ENCODE results near the gene GIMD1.
"Not testable (repeated sequence)": the region's sequence is repeated elsewhere in the genome, so short reads cannot be mapped to it uniquely, and the experiment has no call there.

The GIMD1 gene

DNA sequence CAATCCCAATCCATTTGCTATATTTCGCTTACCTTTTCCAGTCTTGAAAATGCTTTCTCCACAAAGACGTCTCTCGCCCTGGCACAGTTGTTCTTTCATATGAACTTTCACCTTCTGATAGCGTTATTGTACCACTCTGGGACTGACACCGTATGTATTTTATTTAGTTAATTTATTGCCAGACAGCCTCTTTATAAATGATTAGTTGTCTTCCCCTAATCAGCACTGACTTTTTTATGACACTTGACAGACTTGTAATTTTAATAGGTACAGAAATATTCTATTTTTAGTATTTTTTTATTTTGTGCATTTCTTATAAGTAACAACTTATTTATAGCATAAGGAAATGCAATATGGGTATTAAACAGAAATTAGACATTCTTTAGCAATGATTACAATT lies at the start of gene GIMD1:
Gene GIMD1, minus strand, starts transcription at position 101 of the 400 bp plus-strand sequence. CDS start 1,343 bp downstream, outside the sequence.
- DNase-seq: no peak

DNA sequence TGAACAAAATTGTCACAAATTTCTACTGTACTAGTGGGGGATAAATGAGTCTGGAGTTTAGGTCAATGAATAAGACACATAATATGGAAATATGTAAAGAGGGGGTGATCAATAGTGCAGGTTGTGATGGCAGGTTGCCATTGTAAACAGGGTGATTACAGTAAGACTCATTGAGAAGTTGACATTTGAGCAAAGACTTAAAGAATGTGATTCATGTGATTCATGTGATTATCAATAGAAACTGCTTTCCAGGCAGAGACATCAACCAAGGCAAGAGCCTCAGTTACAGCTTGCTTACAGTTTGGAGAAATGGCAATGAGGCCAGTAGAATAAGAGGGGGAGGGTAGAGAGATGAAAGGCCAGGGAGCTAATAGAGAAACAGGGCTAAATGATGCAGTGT lies 45.8 kb upstream of the GIMD1 start:
- DNase-seq: no peak

DNA sequence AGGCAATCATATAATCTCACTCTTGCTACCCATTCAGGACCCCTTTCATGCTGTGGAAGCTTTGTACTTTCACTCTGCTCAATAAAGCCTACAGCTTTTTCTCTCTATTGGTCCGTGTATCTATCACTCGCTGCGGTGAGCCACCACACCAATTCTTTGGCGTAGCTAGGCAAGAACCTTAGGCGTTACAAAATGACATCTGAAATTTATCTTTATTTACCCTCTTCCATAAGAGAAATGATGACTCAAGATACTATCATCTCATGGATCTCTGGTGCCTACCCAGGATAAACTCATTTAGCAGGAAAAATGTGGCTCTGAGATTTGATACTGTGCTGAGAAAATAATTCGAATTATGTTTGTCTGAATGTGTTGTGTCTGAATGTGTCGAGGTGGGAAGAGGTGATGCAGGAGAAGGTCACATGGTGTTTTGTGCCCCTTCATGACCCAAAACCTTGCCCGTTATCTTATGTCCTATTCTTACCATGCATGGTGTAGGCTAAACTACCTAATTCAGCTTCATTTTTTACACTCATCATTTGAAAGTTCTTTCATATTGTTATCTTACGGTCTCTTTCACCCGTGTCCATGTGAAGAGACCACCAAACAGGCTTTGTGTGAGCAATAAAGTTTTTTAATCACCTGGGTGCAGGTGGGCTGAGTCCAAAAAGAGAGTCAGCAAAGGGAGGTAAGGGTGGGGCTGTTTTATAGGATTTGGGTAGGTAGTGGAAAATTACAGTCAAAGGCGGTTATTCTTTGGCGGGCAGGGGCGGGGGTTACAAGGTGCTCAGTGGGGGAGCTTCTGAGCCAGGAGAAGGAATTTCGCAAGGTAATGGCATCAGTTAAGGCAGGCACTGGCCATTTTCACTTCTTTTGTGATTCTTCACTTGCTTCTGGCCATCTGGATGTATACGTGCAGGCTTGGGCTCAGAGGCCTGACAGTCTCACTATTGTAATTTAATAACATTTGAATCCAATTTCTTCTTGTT lies 41.6 kb upstream of the GIMD1 start:
- no peak for DNase-seq

DNA sequence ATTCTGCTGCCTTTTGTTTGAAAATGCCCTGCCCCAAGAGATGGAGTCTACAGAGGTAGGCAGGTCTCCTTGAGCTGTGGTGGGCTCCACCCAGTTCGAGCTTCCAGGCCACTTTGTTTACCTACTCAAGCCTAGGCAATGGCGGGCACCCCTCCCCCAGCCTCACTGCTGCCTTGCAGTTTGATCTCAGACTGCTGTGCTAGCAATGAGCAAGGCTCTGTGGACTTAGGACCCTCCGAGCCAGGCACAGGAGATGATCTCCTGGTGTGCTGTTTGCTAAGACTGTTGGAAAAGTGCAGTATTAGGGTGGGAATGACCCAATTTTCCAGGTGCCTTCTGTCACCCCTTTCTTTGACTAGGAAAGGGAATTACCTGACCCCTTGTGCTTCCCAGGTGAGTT lies 39.4 kb upstream of the GIMD1 start:
- not testable (repeated sequence) for DNase-seq

DNA sequence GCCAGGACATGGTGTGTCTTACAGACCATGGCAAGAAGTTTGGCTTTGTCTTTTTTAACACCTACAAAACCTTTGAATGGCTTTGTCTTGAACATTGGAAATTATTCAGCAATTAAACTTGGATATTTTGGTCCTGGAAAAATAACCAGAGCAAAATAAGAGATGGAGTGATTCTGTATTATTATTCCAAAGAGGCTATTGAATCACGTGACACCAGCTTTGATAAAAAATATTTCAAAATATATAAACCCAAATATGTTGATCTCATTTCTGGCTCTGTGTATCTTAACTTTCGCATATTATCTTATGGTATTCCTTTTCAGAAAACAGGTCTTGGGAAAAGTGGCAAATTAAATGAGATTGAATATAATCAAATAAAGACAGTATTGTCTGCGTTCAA lies 32.6 kb upstream of the GIMD1 start:
- DNase-seq: no peak

DNA sequence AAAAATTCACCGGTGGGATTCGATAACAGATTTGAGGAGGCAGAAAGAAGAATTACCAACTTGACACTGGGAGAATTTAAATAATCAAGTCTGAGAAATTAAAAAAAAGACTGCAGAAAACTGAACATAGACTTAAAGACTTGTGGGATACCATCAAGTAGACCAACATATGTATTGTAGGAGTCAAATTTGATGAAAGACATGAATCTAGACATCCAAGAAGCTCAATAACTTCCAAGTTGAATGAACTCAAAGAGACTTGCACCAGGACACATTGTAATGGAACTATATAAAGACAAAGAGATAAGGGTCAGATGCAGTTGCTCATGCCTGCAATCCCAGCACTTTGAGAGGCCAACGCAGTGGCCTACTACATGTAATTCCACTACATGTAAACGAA lies 30.3 kb upstream of the GIMD1 start:
- not testable (repeated sequence) for DNase-seq

DNA sequence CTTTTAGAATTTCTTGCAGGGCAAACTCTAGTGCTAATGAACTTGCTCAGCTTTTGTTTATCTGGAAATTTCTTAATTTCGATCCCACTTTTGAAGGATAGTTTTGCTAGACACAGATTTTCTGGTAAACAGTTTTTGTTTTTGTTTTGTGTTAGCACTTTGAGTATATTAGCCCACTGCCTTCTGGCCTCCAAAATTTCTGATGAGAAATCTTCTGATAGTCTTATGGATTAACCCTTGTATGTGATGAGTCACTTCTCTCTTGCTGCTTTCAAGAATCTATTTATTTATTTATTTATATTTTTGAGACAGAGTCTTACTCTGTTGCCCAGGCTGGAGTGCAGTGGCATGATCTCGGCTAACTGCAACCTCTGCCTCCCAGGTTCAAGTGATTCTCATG lies 27.0 kb upstream of the GIMD1 start:
- no peak for DNase-seq

DNA sequence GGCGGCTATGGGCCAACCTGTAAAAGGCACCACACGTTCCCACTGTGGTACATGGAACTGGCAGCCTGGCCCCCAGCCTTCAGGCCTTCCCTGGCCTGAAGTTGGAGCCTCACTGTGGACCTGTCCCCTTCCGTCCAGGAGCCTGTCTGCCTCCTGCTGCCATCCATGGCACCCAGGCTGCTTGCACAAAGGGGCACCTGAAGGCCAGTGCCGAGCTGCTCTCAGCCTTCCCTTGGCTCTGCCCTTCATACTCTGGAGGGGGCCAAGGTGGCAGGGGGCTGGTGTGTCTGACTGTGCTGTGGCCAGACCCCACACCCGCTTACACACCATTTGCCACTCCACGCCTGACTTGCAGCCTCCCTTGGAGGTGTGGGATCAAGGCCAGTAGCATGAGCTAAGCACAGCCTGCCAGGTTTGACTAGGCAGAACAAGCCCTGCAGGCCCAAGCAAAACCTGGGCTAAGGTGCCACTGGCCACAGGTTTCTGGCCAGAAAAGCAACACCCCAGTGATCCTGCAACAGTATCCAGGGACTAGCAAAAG lies 17.3 kb upstream of the GIMD1 start:
- DNase-seq: no peak

DNA sequence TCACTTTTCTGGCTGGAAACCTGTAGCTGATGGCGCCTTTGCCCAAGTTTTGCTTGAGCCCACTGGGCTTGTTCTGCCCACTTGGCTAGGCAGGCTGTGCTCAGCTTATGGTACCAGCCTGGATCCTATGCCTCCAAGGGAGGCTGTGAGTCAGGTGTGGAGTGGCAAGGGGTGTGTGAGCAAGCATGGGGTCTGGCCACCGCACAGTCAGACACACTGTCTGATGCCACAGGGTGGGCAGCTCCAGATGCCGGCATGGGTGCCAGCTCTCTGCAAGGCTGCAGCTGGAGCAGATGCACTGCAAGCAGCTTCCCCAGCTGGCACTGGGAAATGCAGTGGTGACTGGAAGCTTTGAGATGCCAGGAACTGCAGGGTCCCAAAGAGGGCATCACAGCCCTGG lies 16.3 kb upstream of the GIMD1 start:
- no peak for DNase-seq

DNA sequence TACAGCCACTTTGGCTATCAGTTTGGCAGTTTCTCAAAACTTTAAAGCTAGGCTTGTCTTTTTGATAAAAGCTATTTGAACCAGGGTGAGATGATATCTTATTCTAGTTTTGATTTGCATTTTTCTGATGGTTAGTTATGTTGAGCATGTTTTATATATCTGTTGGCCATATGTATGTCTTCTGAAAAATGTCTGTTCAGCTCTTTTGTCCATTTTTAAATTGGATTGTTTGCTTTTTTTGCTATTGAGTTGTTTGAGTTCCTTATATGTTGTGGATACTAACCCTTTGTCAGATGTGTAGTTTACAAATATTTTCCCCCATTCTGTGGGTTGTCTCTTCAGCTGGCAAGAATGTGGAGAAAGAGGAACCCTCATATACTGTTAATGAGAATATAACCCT lies 11.6 kb upstream of the GIMD1 start:
- no peak for DNase-seq

DNA sequence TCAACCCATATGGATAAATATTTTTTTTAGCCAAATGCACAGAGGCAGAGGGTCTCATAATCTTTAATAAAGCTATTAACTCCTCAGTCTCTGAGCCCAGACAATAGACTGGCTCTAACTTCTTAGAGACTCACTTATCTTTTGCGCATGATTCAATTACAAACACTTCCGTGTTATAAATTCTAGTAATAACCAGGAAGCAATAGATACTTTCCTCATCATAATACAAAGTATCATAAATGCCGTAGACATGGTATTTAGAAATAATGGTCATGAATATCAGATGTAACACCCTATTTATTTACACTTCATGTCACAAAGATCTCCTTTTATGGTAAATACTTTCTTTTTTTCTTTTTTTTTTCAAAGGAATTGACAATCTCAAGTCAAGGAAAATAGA lies 4.4 kb upstream of the GIMD1 start:
- DNase-seq: no peak

DNA sequence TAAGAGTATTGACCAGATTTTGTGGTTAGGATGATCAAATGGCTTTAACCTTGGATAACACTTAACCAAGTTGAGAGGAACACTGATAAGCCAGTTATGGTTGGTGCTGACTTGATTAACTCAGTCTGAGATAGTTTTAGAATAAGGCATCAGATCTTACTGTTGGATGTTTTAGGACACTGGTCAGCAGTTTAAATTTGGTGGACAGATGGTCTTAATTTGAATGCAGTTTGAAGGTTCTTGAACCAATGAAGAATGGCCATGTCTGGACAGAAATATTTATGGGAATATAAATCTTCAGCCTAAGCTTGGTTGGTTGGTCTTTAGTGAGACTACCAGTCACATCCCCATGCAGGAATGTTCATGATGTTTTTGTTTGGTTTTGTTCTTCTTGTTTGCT lies 2.6 kb upstream of the GIMD1 start:
- DNase-seq: no peak

DNA sequence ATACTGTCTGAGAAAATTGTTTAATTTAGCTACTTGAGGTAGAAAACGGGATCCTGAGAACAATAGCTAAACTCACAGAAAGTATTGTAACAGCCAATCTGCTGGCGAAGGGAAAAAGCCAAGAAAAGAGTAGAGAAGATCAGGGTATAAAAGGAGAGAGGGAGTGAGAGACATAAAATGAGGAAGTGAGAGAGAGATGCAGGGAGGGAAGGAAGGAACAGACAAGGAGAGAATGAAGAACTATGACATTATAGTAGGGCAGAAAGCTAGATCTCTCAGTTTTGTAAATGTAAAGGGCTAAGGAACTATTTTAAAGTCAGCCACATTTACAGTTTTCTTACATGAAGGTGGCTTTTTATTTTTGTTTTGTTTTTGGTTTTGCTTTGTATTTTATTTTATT lies 1.6 kb upstream of the GIMD1 start:
- DNase-seq: no peak

DNA sequence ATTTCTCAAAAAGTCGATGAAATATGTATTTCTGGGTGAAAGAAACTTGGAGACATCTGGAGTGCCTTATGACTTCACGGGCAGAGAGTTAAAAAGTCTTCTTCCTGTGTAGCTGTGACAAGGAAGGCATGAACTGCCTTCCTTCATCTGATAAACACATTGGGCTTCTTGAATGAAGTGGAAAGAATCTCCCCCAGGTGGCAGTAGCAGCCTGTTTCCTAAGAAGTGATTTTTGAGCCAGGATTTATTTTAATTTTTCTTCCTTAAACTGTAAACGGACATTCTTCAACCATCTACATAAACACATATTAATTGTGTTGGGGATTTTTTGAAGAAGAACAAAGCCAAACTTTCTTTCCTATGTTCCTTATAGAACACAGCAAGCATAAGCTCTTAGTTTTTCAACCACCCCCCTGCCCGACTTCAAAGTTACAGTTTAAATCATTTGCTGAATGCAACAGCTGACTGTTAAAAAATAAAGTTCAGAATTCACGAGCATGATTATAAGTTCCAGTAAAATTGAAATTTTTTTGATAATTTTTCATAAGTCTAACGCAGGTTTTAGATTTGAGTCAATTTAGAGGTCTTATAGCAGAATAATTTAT lies 980 bp upstream of the GIMD1 start:
- no peak for DNase-seq

DNA sequence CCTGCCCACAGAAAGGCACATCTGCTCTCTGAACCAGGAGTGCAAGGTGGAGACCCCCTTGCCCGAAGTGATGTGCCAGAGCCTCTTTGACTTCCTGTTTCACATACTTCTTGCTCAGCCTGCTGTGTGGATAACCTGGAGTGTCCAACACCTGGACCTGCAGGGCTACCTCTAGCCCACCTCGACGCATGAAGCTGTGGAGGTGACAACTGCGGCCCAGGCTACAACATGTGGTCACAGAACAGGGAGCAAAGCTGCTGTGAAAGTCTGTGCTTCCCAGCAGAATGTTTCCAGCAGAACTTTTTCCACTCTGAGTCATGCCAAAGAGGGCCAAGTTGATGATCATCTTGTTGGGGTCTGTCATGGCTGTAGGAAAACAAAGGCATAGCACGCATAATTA lies 1.5 kb downstream of the GIMD1 start:
- DNase-seq: no peak

DNA sequence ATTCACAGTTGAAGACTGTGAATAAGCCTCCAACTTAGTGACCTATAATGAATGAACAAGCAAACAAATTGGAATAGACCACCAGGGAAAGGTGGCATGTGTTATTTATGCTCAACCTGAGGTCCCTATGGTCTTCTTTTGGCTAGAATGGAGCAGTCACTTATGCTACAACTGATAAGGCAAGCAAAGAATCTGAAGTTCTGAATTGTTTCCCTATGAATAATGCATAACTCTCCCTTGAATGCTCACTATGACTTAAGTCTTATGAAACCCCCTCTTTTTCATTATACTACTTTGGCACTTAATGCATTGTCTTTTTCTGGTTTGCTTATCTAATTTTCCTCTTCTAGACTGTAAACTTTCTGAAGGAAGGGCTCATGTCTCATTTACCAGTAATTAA lies 2.6 kb downstream of the GIMD1 start:
- no peak for DNase-seq

DNA sequence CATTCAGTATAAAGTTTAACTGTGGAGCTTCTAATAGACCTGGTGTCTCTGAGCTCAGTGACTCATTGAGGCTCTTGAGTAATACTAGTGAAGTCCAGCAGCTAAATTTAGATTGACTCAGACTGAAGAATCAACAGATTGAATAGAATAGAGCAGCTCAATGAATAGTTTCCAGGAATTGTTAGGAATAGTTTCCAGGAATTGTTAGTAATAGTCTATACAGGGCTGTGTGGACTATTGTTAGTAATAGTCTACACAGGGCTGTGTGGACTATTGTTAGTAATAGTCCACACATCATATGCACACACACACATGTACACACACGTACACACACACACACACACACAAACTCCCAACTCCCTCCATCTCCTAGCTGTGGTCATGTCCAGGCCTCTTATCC lies 3.0 kb downstream of the GIMD1 start:
- no peak for DNase-seq

DNA sequence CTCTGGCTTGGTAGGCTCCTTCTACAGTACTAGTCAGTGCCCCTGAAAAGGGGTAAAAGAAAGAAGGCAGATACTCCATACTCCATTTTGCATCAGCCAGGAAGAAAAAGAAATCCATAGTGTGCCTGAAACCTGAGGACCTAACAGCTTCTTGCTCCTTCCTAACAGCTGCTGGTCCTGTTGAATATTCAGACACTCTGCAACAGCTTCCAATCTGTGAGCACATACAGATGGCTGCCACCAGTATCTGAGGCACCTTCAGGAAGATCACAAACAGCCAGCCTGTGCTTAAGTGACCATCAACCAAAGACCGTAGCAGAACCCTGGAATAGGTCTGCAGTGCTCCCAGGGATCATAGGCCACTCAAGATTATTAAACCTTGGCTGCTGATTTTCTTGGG lies 4.3 kb downstream of the GIMD1 start:
- DNase-seq: no peak

DNA sequence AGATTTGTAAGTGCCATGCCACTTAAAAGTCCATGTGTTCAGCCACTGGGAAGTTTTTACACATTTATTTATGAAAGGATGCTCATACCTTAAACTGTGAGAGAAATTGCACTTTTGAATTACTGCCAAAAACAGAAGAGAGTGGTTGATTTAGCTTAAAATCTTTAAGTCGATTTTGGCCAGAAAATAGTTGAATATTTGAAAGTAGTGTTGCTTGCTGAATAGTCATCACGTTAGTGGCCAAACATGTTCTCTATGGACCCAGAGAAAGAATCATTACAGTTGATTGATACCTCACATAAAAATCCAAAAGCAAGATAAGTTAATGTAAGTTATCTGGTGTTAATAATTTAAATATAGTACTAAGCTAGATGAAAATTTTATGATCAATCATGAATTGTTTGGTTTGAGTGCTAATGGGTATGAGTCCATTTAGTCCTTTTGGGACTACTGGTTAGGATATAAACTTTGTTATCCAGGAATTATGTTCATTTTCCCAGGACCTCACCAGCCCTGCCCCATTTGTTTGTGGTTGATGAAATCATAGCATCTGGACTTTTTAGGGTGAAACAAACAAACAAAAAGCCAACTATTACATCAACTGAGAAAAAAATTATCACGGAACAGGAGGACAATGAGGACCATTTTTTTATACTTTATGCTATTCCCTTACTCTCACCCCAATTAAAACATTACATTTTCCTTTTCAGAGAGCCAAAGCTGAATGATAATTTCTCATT lies 6.3 kb downstream of the GIMD1 start:
- DNase-seq: no peak

DNA sequence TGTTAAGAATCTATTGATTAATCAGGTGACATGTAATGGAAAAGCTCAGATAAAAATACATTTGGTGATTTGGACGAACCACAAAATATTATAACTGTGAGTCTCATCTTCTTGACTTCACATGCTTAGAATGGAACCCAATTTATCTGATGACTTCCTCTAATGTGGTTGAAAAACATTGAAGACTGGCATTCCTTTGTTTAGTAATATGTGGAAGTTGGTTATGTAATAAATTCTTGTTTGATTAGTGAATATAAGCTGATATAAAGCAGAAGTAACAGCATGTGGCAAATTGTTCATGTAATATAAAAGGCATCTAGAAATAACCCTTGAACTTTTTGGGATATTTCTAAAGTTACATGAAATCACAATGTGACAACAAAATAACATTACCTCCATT lies 9.7 kb downstream of the GIMD1 start:
- DNase-seq: no peak

DNA sequence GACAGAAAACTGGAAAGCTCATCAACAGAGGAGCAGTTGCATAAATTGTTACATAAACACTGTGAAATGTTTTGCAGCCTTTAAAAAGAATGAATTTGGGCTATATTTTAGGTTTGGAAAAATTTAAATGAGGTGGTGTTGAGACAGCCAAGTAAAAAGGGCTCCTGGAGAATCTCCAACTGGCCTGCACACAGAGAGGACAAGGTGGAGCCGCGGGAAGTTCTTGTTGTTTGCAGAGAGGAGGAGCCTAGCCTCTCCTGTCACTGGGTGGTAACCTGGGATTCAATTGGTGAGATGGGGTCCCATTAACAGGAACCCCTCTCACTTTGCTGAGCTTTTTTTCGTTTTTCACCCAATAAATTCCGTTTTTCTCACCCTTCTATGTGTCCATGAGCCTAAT lies 13.4 kb downstream of the GIMD1 start:
- DNase-seq: no peak

DNA sequence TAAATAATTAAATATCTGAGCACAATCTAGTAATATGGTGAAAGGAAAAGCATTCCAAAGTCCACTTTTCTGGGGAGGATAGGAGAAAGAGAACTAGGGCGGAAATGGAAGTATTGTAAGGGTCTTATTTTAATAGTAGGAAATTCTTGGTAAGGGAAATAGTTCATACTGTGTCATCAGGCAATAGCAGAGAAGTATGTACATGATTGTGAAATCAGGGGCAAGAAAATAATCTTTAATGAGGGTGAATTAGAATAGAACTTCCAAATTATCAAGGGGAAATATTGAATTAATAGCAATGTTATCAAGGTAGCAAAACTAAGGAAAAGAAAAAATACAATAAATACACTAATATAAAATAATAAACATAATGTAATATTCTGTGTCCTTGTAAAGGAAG lies 14.8 kb downstream of the GIMD1 start:
- no peak for DNase-seq

DNA sequence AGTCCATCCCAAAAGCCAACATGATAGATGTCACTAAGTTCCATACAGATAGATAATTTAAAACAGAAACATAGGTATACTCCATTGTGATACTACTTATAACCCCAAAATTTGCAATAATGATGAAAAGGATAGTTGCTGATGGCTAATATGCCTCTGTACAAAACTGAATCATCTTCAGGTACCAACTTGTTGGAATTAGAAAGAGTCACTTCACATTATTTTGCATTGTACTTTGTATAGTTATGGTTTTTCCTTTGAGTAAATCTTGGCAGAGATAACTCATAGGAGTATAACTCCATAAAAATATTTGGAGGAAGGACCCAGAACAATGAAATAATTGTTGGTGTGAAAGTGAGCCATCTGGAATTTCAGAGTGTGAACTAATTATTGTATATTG lies 17.6 kb downstream of the GIMD1 start:
- DNase-seq: no peak

DNA sequence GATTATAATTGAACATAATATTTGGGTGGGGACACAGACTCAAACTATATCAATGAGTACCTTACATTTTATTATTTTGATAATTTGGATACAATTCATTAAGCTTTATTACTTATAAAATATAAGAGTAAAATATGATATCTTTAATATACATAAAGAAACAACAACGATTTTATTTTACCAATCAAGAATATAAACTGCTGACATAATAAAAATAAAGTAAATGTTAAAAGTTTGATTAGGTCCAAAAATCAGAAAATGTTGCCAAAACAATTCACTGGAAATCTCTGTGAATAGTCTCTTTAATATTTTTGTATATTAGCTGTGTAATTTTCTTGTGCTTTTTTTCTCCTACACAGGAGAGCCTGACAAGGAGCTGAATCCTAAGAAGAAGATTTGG lies 21.4 kb downstream of the GIMD1 start:
- no peak for DNase-seq
